K562 (cell line): ENCODE results near the gene MYOT. TPM values are rescaled to one million over a fixed set of nuclear protein-coding genes. Genes with fewer than 3 reads are reported as not detected.

Source experiments
- ASH1L ChIP-seq: fragments of 450-650 bp; IDR thresholded peaks from 2 replicates; pipeline ENCODE4 v1.6.1; 2018; ENCODE audit warnings: borderline replicate concordance, mild to moderate bottlenecking, low read depth; ENCODE audit not compliant: partially characterized antibody
- ATF7 ChIP-seq: fragments of 450-650 bp; IDR thresholded peaks from 2 replicates; pipeline ENCODE4 v1.7.1; 2014; ENCODE audit warnings: mild to moderate bottlenecking, moderate library complexity
- EHMT2 ChIP-seq: fragments of 450-650 bp; IDR thresholded peaks from 2 replicates; pipeline ENCODE4 v1.6.1; 2018; ENCODE audit warnings: antibody characterized with exemption
- EP400 ChIP-seq: fragments of 450-650 bp; IDR thresholded peaks from 2 replicates; pipeline ENCODE4 v1.6.1; 2017; ENCODE audit warnings: antibody characterized with exemption, mild to moderate bottlenecking, moderate library complexity
- ESRRA ChIP-seq: fragments of 450-650 bp; IDR thresholded peaks from 2 replicates; pipeline ENCODE4 v1.6.1; 2014; ENCODE audit warnings: low read depth, mild to moderate bottlenecking, moderate library complexity, borderline replicate concordance
- ETV1 ChIP-seq: fragments of 450-650 bp; conservative IDR thresholded peaks from 2 replicates; pipeline ENCODE4 v1.6.1; 2016; ENCODE audit warnings: missing genetic modification characterization, control low read depth, low read depth, missing compliant biosample characterization
- HOXB6 ChIP-seq: fragments of 250-450 bp; sonication (Bioruptor Pico); IDR thresholded peaks from 2 replicates; pipeline ENCODE4 v1.5.1; 2022; ENCODE audit warnings: mild to moderate bottlenecking, borderline replicate concordance
- MXD1 ChIP-seq: fragments of 250-450 bp; sonication (Bioruptor Pico); IDR thresholded peaks from 2 replicates; pipeline ENCODE4 v1.8.0; 2021; ENCODE audit warnings: borderline replicate concordance, mild to moderate bottlenecking, moderate library complexity; ENCODE audit not compliant: poor library complexity, severe bottlenecking
- NCOA2 ChIP-seq, 2 experiments: fragments of 450-650 bp; IDR thresholded peaks; 2 replicates each; pipeline ENCODE4 v1.6.1; 2018; ENCODE audit warnings: mild to moderate bottlenecking in 2 of 2, moderate library complexity in 1 of 2; ENCODE audit not compliant: partially characterized antibody in 2 of 2
- NFRKB ChIP-seq: fragments of 450-650 bp; IDR thresholded peaks from 2 replicates; pipeline ENCODE4 v1.6.1; 2016; ENCODE audit warnings: low read depth
- PTTG1 ChIP-seq: fragments of 450-650 bp; IDR thresholded peaks from 2 replicates; pipeline ENCODE4 v1.6.1; 2016; ENCODE audit warnings: low read depth, mild to moderate bottlenecking, missing genetic modification characterization, missing compliant biosample characterization
- RAD51 ChIP-seq: fragments of 450-650 bp; IDR thresholded peaks from 2 replicates; pipeline ENCODE4 v1.7.1; 2016; ENCODE audit warnings: low read depth, mild to moderate bottlenecking, borderline replicate concordance
- RBM14 ChIP-seq: fragments of 200-400 bp; formaldehyde crosslinking; IDR thresholded peaks from 2 replicates; pipeline ENCODE4 v1.6.1; 2018; ENCODE audit warnings: low read depth, mild to moderate bottlenecking, low read length, moderate library complexity, borderline replicate concordance; ENCODE audit not compliant: insufficient read depth
- SIN3A ChIP-seq, 2 experiments: fragments of 150-350 bp in 1 of 2; IDR thresholded peaks; 2 replicates each; pipeline ENCODE4 v1.6.1; 2011 to 2016; ENCODE audit warnings: borderline replicate concordance in 2 of 2, low read depth in 2 of 2, low read length in 2 of 2, mild to moderate bottlenecking in 2 of 2, moderate library complexity in 2 of 2; ENCODE audit not compliant: control insufficient read depth in 1 of 2
- SMARCE1 ChIP-seq: fragments of 450-650 bp; IDR thresholded peaks from 2 replicates; pipeline ENCODE4 v1.7.1; 2016; ENCODE audit warnings: mild to moderate bottlenecking
- VEZF1 ChIP-seq: fragments of 200-800 bp; sonication (Bioruptor generic); IDR thresholded peaks from 2 replicates; pipeline ENCODE4 v1.6.1; 2017; ENCODE audit warnings: missing genetic modification characterization, missing compliant biosample characterization
- ZBTB5 ChIP-seq: fragments of 450-650 bp; IDR thresholded peaks from 2 replicates; pipeline ENCODE4 v1.6.1; 2017; ENCODE audit warnings: antibody characterized with exemption
- ZKSCAN8 ChIP-seq: fragments of 200-800 bp; sonication (Bioruptor generic); IDR thresholded peaks from 2 replicates; pipeline ENCODE4 v1.6.1; 2016; ENCODE audit warnings: missing genetic modification characterization, missing compliant biosample characterization
- ZNF133 ChIP-seq: fragments of 250-450 bp; sonication (Bioruptor Pico); IDR thresholded peaks from 2 replicates; pipeline ENCODE4 v1.4.0; 2020; ENCODE audit warnings: mild to moderate bottlenecking
- ZNF764 ChIP-seq: fragments of 250-450 bp; sonication (Bioruptor Pico); IDR thresholded peaks from 2 replicates; pipeline ENCODE4 v1.4.0; 2020; ENCODE audit warnings: low read depth, mild to moderate bottlenecking, moderate library complexity
- polyA plus RNA-seq, 8 experiments: library from polyadenylated mRNA; depleted of rRNA in 4 of 8; stranded (reverse) in 5 of 8; unstranded in 3 of 8; fragments of >200 nt; fragmentation: Nextera tagmentation in 2 of 8; fragmentation: Illumina TruSeq in 1 of 8; extraction: Ambion mirVana in 2 of 8; extraction: Trizol in 1 of 8; gene quantifications; 2 replicates each; pipeline versions ENCODE4 v1.2.1 to v1.2.3, GENCODE V29; 2011 to 2014; ENCODE audit warnings: inconsistent platforms in 1 of 8, missing spikeins in 1 of 8
- total RNA-seq, 7 experiments: library from RNA; depleted of rRNA in 6 of 7; stranded (reverse); fragments of >200 nt in 6 of 7; fragmentation: Illumina TruSeq in 2 of 7; extraction: Trizol in 2 of 7; gene quantifications; 2 replicates each; pipeline versions ENCODE4 v1.2.1 to v1.2.3, GENCODE V29; 2011 to 2021; ENCODE audit warnings: low replicate concordance in 1 of 7
- TF ChIP-seq, protein P1 (sequence below): sonication (generic); formaldehyde crosslinking; IDR thresholded peaks from 2 replicates; pipeline ENCODE4 v1.8.0; 2023; ENCODE audit warnings: mild to moderate bottlenecking, missing genetic modification reagents

MYOT gene
- total and polyA plus RNA-seq, 9 of the 15 experiments (the other 6 are each of a cell fraction or from before 2014, with no cell fraction given): 0.24 to 0.38 TPM; not detected in 7

- TF ChIP-seq ZBTB5 (no peak), HOXB6 (CRISPR knock-in tag) (no peak), ZKSCAN8 (CRISPR knock-in tag) (no peak), RAD51 (peak; percentile 40; the same call in 1 of the 2 replicates), ASH1L (no peak), NCOA2 (IDR thresholded peaks at IDR 0.05; ENCODE audit: partially characterized antibody in 2 of 2) (no peak), EHMT2 (no peak), SIN3A (IDR thresholded peaks at IDR 0.05; ENCODE audit: borderline replicate concordance in 2 of 2, control insufficient read depth in 1 of 2, low read depth in 2 of 2, low read length in 2 of 2) (no peak), RBM14 (no peak), ETV1 (no peak), NFRKB (peak; percentile 65; the same call in 1 of the 2 replicates), PTTG1 (tag) (0 out of 2 replicates have a peak, but pooled peaks have one; percentile 29), SMARCE1 (0 out of 2 replicates have a peak, but pooled peaks have one; percentile 24), MXD1 (CRISPR knock-in tag) (no peak), EP400 (no peak), ZNF133 (no peak), ATF7 (0 out of 2 replicates have a peak, but pooled peaks have one; percentile 14), VEZF1 (peak; percentile 27; the same call in 1 of the 2 replicates), ESRRA (peak; percentile 31; the same call in 1 of the 2 replicates), ZNF764 (no peak)
- TF ChIP-seq, protein P1, sequence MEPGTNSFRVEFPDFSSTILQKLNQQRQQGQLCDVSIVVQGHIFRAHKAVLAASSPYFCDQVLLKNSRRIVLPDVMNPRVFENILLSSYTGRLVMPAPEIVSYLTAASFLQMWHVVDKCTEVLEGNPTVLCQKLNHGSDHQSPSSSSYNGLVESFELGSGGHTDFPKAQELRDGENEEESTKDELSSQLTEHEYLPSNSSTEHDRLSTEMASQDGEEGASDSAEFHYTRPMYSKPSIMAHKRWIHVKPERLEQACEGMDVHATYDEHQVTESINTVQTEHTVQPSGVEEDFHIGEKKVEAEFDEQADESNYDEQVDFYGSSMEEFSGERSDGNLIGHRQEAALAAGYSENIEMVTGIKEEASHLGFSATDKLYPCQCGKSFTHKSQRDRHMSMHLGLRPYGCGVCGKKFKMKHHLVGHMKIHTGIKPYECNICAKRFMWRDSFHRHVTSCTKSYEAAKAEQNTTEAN (CRISPR knock-in tag): no peak
Measured at GRCh38 chr5:137901011-137901817, 33.6 kb downstream of the MYOT start (continued).
